ENCODE results near the gene RASAL3.

RASAL3 gene

DNA sequence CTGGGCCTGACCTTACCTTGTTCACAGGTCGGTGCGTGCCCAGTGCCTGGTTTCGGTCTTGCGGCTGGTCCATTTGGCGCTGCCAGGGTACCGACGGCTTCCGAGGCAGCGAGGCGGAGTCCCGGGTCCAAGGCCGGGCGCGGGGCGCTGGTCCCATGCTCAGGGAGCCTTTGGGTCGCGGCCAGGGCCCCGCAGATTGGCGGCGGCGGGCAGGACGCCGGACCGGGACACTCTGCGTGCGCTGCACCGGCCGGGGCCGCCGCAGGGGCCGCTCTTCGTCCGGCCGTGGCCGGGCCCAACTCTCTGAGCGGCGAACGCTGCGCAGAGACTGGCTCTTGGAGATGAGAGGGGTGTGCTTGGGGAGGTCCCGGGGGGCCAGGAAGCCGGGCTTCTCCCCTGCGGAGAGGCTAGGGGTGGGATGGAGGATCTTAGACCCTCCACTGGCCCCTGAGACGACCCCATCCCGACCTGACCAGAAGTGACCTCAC lies 11.2 kb downstream of the RASAL3 start:
- TF ChIP-seq, protein P1, sequence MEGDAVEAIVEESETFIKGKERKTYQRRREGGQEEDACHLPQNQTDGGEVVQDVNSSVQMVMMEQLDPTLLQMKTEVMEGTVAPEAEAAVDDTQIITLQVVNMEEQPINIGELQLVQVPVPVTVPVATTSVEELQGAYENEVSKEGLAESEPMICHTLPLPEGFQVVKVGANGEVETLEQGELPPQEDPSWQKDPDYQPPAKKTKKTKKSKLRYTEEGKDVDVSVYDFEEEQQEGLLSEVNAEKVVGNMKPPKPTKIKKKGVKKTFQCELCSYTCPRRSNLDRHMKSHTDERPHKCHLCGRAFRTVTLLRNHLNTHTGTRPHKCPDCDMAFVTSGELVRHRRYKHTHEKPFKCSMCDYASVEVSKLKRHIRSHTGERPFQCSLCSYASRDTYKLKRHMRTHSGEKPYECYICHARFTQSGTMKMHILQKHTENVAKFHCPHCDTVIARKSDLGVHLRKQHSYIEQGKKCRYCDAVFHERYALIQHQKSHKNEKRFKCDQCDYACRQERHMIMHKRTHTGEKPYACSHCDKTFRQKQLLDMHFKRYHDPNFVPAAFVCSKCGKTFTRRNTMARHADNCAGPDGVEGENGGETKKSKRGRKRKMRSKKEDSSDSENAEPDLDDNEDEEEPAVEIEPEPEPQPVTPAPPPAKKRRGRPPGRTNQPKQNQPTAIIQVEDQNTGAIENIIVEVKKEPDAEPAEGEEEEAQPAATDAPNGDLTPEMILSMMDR (IDR thresholded peaks at IDR 0.05; ENCODE audit: poor library complexity, severe bottlenecking): peak; percentile 6
- Histone ChIP-seq H3K27ac (ENCODE audit: poor library complexity, severe bottlenecking) (no peak overlapping the region), H3K27me3 (ENCODE audit: insufficient read depth, poor library complexity, severe bottlenecking) (peaks cover 18% of the 10 kb centered on the region), H3K4me3 (ENCODE audit: severe bottlenecking) (no peak overlapping the region), H3K4me1 (ENCODE audit: insufficient read depth, poor library complexity, severe bottlenecking) (no peaks in the 10 kb centered on the region), H3K9me3 (ENCODE audit: severe bottlenecking) (no peaks in the 10 kb centered on the region), H3K36me3 (ENCODE audit: low read depth) (no peaks in the 10 kb centered on the region)
- ATAC-seq (ENCODE audit: low read depth) (no peak), DNase-seq (ENCODE audit: low spot score) (no peak)

GRCh38 chr19:15452111-15453047 lies 12.0 kb downstream of the RASAL3 start:
- no peak overlapping the region for H3K4me3 ChIP-seq (ENCODE audit: severe bottlenecking)
- no peaks in the 10 kb centered on the region for H3K9me3 ChIP-seq (ENCODE audit: severe bottlenecking)
- H3K27ac ChIP-seq (ENCODE audit: poor library complexity, severe bottlenecking): no peak overlapping the region
- no peaks in the 10 kb centered on the region for H3K4me1 ChIP-seq (ENCODE audit: insufficient read depth, poor library complexity, severe bottlenecking)
- H3K36me3 ChIP-seq (ENCODE audit: low read depth): no peaks in the 10 kb centered on the region
- DNase-seq (ENCODE audit: low spot score) (peak; percentile 83), ATAC-seq (ENCODE audit: low read depth) (peak; percentile 48)
- H3K27me3 ChIP-seq (ENCODE audit: insufficient read depth, poor library complexity, severe bottlenecking): peaks cover 12% of the 10 kb centered on the region
- TF ChIP-seq, protein P1 (IDR thresholded peaks at IDR 0.05; ENCODE audit: poor library complexity, severe bottlenecking): no peak

- H3K27ac ChIP-seq (ENCODE audit: poor library complexity, severe bottlenecking): no peak overlapping the region
- no peak overlapping the region for H3K4me3 ChIP-seq (ENCODE audit: severe bottlenecking)
- no peaks in the 10 kb centered on the region for H3K4me1 ChIP-seq (ENCODE audit: insufficient read depth, poor library complexity, severe bottlenecking)
- no peaks in the 10 kb centered on the region for H3K36me3 ChIP-seq (ENCODE audit: low read depth)
- H3K27me3 ChIP-seq (ENCODE audit: insufficient read depth, poor library complexity, severe bottlenecking): no peaks in the 10 kb centered on the region
- H3K9me3 ChIP-seq (ENCODE audit: severe bottlenecking): no peaks in the 10 kb centered on the region
- TF ChIP-seq, protein P1 (IDR thresholded peaks at IDR 0.05; ENCODE audit: poor library complexity, severe bottlenecking): no peak
- ATAC-seq (ENCODE audit: low read depth) (no peak), DNase-seq (ENCODE audit: low spot score) (no peak)
Measured at GRCh38 chr19:15450528-15450890, 13.8 kb downstream of the RASAL3 start.

- Histone ChIP-seq H3K36me3 (ENCODE audit: low read depth) (no peaks in the 10 kb centered on the region), H3K27me3 (ENCODE audit: insufficient read depth, poor library complexity, severe bottlenecking) (no peaks in the 10 kb centered on the region), H3K4me3 (ENCODE audit: severe bottlenecking) (peak within 1 kb of the TSS; percentile 74), H3K9me3 (ENCODE audit: severe bottlenecking) (no peaks in the 10 kb centered on the region), H3K27ac (ENCODE audit: poor library complexity, severe bottlenecking) (peak within 1 kb of the TSS; percentile 15), H3K4me1 (ENCODE audit: insufficient read depth, poor library complexity, severe bottlenecking) (no peaks in the 10 kb centered on the region)
- no peak for ATAC-seq (ENCODE audit: low read depth)
- DNase-seq (ENCODE audit: low spot score): peak; percentile 74
- TF ChIP-seq, protein P1 (IDR thresholded peaks at IDR 0.05; ENCODE audit: poor library complexity, severe bottlenecking): no peak
Measured at GRCh38 chr19:15449620-15450527, 14.5 kb downstream of the RASAL3 start, which contains the start of gene WIZ. Gene WIZ (minus strand): TSS chr19:15449956. CDS start chr19:15448307, 1,649 bp downstream.

Data from RWPE2 (cell line).